GM18519 (cell line): ENCODE measurements around the gene PLXNC1.
A peak's percentile ranks its signal among the peaks of the same experiment; 100 is the strongest.

Experiments
- ATAC-seq: cut with Tn5 transposase; IDR thresholded peaks from one replicate; pipeline ENCODE4 v1.9.1; 2021; ENCODE audit warnings: mild to moderate bottlenecking, moderate library complexity; ENCODE audit not compliant: unreplicated experiment, low FRiP score

The PLXNC1 gene

GRCh38 chr12:94228488-94228907, 80.1 kb downstream of the PLXNC1 start:
- no peak for ATAC-seq

- ATAC-seq = no peak
Measured at GRCh38 chr12:94229902-94230301, 81.5 kb downstream of the PLXNC1 start.

- peak; percentile 57 for ATAC-seq
Measured at GRCh38 chr12:94230357-94230905, 82.1 kb downstream of the PLXNC1 start.

- ATAC-seq = no peak
Measured at GRCh38 chr12:94231709-94232108, 83.3 kb downstream of the PLXNC1 start.

- ATAC-seq = no peak
Measured at GRCh38 chr12:94235848-94236247, 87.5 kb downstream of the PLXNC1 start.

- ATAC-seq = no peak
Measured at GRCh38 chr12:94239332-94239993, 91.1 kb downstream of the PLXNC1 start.

GRCh38 chr12:94240171-94240570, 91.8 kb downstream of the PLXNC1 start:
- peak; percentile 85 for ATAC-seq

GRCh38 chr12:94242901-94243300, 94.5 kb downstream of the PLXNC1 start:
- ATAC-seq = no peak

- peak; percentile 38 for ATAC-seq
Measured at GRCh38 chr12:94244165-94245133, 96.1 kb downstream of the PLXNC1 start.

GRCh38 chr12:94245631-94246383, 97.4 kb downstream of the PLXNC1 start:
- ATAC-seq = no peak

- no peak for ATAC-seq
Measured at GRCh38 chr12:94247246-94247645, 98.9 kb downstream of the PLXNC1 start.

- ATAC-seq = no peak
Measured at GRCh38 chr12:94248582-94248981, 100.2 kb downstream of the PLXNC1 start.

GRCh38 chr12:94250130-94250529, 101.8 kb downstream of the PLXNC1 start:
- no peak for ATAC-seq

- ATAC-seq = no peak
Measured at GRCh38 chr12:94254270-94254669, 105.9 kb downstream of the PLXNC1 start.

GRCh38 chr12:94255006-94255405, 106.6 kb downstream of the PLXNC1 start:
- no peak for ATAC-seq

GRCh38 chr12:94255428-94255827, 107.1 kb downstream of the PLXNC1 start:
- no peak for ATAC-seq

- peak; percentile 41 for ATAC-seq
Measured at GRCh38 chr12:94258593-94258992, 110.2 kb downstream of the PLXNC1 start.

- ATAC-seq = no peak
Measured at GRCh38 chr12:94260017-94260416, 111.6 kb downstream of the PLXNC1 start.

GRCh38 chr12:94260717-94261116, 112.3 kb downstream of the PLXNC1 start:
- no peak for ATAC-seq

- ATAC-seq = no peak
Measured at GRCh38 chr12:94261119-94261518, 112.7 kb downstream of the PLXNC1 start.

GRCh38 chr12:94261786-94262185, 113.4 kb downstream of the PLXNC1 start:
- ATAC-seq = no peak
